Pons (tissue), 1 donor: ENCODE measurements around the gene TYW3.
"Not testable (repeated sequence)": the region's sequence is repeated elsewhere in the genome, so short reads cannot be mapped to it uniquely, and the experiment has no call there.

ENCODE experiments used
- DNase-seq: peaks from one replicate; pipeline ENCODE4 v3.0.0-alpha.2; 2016; ENCODE audit warnings: low spot score

TYW3 gene

GRCh38 chr1:74731399-74732052, 1.4 kb upstream of the TYW3 start:
- DNase-seq: peak; percentile 3

- not testable (repeated sequence) for DNase-seq
Observed at GRCh38 chr1:74732071-74732946, 643 bp upstream of the TYW3 start.

GRCh38 chr1:74733604-74734484, 892 bp downstream of the TYW3 start:
- DNase-seq: peak; percentile 90

GRCh38 chr1:74737333-74737732, 4.4 kb downstream of the TYW3 start:
- no peak for DNase-seq

- DNase-seq: not testable (repeated sequence)
Observed at GRCh38 chr1:74740307-74740980, 7.5 kb downstream of the TYW3 start.

- not testable (repeated sequence) for DNase-seq
Observed at GRCh38 chr1:74745247-74745646, 12.3 kb downstream of the TYW3 start.

- DNase-seq: no peak
Observed at GRCh38 chr1:74748960-74749359, 16.0 kb downstream of the TYW3 start.

GRCh38 chr1:74753104-74753503, 20.2 kb downstream of the TYW3 start:
- DNase-seq: peak; percentile 65

GRCh38 chr1:74755475-74755874, 22.5 kb downstream of the TYW3 start:
- no peak for DNase-seq

GRCh38 chr1:74756650-74757049, 23.7 kb downstream of the TYW3 start:
- DNase-seq: not testable (repeated sequence)

GRCh38 chr1:74763807-74764206, 30.9 kb downstream of the TYW3 start:
- no peak for DNase-seq

GRCh38 chr1:74766579-74766978, 33.6 kb downstream of the TYW3 start:
- DNase-seq: no peak

- DNase-seq: no peak
Observed at GRCh38 chr1:74767490-74767889, 34.5 kb downstream of the TYW3 start.

GRCh38 chr1:74771913-74772515, 39.1 kb downstream of the TYW3 start:
- peak; percentile 74 for DNase-seq

- DNase-seq: no peak
Observed at GRCh38 chr1:74772945-74773344, 40.0 kb downstream of the TYW3 start.

- no peak for DNase-seq
Observed at GRCh38 chr1:74773582-74773981, 40.6 kb downstream of the TYW3 start.

- no peak for DNase-seq
Observed at GRCh38 chr1:74775735-74776134, 42.8 kb downstream of the TYW3 start.

GRCh38 chr1:74777525-74777924, 44.6 kb downstream of the TYW3 start:
- DNase-seq: no peak

- DNase-seq: no peak
Observed at GRCh38 chr1:74779750-74780149, 46.8 kb downstream of the TYW3 start.

GRCh38 chr1:74780594-74780993, 47.6 kb downstream of the TYW3 start:
- no peak for DNase-seq

- DNase-seq: no peak
Observed at GRCh38 chr1:74785944-74786343, 53.0 kb downstream of the TYW3 start.
